Measurements from ENCODE around the gene DIPK1B.

DIPK1B gene

DNA sequence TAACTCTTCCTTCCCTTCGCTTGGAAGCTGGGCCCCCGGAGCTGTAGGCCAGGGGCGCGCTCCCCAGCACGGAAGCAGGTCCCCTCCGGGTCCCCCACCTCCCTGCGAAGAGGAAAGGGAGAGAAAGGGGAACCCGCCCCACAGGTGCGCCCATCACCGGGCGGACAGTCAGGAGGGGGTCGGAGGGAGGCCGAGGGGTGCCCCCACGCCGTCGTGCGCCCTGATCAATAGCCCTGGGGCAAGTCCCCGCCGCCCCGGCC is 25.9 kb upstream of the DIPK1B start:
- FAIRE-seq (no peak), DNase-seq (ENCODE audit: insufficient read length, low spot score) (no peak)
- TF ChIP-seq SPI1 (IDR thresholded peaks at IDR 0.05; ENCODE audit: low read depth, low read length) (0 out of 2 replicates have a peak, but pooled peaks have one; percentile 3), TAF1 (IDR thresholded peaks at IDR 0.05; ENCODE audit: low read depth, low read length) (no peak)

DNA sequence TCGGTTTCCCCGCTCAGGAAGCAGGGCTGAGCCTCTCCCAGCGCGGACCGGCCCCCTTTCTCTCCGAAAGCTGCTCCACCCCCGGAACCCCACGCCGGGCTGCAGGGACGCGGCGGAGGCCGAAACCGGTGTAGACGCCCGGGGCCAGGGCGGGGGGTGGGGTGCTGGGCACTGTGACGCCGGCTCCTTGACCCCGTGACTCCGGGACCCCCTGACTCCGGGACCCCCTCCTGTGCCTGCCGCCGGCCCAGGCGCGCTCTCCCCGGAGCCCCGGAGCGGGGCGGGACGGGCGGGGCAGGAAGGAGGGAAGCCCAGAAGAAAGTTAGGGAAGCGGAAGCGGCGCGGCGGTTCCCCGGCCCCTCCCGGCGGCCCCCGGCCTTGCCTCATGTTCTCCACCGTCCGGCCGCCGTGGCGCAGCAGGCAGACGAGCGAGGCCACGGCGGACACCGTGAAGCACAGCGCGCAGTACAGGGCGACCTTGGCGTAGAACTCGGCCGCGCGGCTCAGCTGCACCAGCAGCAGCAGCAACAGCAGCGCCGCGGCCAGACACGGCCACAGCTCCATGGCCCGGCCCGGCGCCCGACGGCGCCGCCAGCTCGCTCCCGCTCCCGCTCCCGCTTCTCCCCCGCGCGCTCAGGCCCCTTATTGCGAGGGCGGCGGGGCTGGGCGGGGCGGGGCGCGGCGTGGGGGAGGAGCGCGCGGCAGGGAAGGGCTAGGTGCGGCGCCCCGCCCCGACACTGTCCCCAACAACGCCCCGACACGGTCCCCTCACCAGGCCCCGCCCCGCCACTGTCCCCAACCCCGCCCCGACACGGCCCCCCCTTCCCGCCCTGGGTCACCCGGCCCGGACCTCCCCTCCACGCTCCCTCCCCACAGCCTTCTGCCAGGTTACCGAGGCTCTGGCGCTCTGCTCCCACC is 25.3 kb upstream of the DIPK1B start, which contains the start of gene AGPAT2:
TSS of gene AGPAT2 (minus strand) at position 664 of the 918 bp plus-strand sequence. CDS start at position 564, 100 bp downstream.
- TF ChIP-seq POLR2A (IDR thresholded peaks at IDR 0.05; ENCODE audit: low read depth, low read length) (no peak), TAF1 (IDR thresholded peaks at IDR 0.05; ENCODE audit: low read depth, low read length) (no peak), POU2F2 (IDR thresholded peaks at IDR 0.05; ENCODE audit: low read depth, low read length) (no peak), PAX5 (IDR thresholded peaks at IDR 0.05; ENCODE audit: insufficient read depth, low read length, severe bottlenecking) (no peak), SPI1 (IDR thresholded peaks at IDR 0.05; ENCODE audit: low read depth, low read length) (no peak), POLR2AphosphoS5 (IDR thresholded peaks at IDR 0.05; ENCODE audit: low read depth, low read length) (no peak)
- FAIRE-seq (peak; percentile 51), DNase-seq (ENCODE audit: insufficient read length, low spot score) (peak; percentile 95)

DNA sequence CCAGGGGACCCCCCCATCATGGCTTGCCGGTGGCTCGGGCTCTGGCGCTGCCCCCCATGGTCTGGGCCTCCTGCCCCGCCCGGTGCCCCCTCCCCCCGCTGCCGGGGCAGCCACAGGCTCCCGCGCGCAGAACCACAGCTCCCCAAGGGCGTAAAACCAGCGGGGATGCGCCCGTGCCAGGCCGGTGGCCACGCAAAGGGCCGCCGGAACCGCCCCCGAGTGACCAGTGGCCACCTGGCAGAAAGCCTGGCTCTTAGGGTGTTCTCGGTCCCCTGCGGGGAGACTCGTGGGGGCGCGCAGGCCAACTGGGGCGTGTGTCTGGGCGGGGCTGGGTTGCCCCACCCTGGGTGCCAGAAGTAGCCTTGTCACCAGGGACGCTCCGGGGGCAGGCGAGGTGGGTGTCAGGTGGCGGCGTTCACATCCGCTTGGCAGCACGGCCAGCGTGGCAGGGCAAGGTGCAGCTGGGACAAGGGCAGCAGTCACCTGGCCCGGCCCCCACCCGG is 24.6 kb upstream of the DIPK1B start:
- no peak for FAIRE-seq
- no peak for DNase-seq (ENCODE audit: insufficient read length, low spot score)

DNA sequence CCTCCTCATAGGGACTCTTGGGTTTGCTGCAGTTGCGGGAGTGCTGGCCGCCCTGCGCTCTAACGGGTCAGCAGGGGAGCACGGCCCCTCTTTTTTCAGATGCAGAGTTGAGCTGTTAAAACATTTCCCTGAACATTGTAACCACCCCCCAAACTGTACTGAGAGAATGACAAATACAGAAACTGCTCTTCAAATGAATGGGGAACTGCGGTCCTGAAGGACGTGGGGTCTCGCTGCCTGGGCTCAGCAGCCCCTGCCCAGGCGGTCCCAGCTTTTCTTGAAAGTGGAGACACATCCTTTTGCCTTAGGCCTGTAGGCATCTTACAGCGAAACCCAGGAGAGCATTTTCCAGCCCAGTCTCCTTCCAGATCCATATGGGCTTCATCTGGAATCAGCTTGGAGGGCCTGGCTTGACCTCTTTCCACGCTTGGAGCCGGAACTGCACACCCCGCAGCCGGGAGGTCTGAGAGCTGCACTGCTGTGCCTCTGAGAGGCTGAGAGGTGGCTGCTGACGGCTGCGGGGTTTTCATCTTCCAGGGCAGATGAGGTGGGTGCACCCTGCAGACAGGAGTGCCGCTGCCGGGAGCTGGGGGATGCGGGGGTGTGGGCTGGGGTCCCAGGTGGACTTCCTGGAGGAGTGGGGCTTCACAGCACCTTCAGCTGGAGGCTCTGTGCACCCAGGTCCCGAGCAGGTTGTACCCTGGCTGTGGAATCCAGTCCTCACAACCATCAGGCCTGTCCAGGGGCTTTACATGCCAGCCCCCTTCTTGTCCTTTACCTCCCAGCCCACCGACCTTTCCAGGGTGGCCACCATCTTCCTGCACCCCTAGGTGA is 23.9 kb upstream of the DIPK1B start:
- DNase-seq (ENCODE audit: insufficient read length, low spot score): no peak
- no peak for FAIRE-seq
- no peak for TF ChIP-seq POU2F2 (IDR thresholded peaks at IDR 0.05; ENCODE audit: low read depth, low read length)
- TF ChIP-seq SPI1 (IDR thresholded peaks at IDR 0.05; ENCODE audit: low read depth, low read length): peak; percentile 86

More for the DNA sequence above, 24.6 kb upstream of the DIPK1B start:
- TF ChIP-seq POLR2AphosphoS5 (IDR thresholded peaks at IDR 0.05; ENCODE audit: low read depth, low read length): no peak
- no peak for TF ChIP-seq TAF1 (IDR thresholded peaks at IDR 0.05; ENCODE audit: low read depth, low read length)
- TF ChIP-seq POLR2A (IDR thresholded peaks at IDR 0.05; ENCODE audit: low read depth, low read length): no peak
- no peak for TF ChIP-seq POU2F2 (IDR thresholded peaks at IDR 0.05; ENCODE audit: low read depth, low read length)
- no peak for TF ChIP-seq SPI1 (IDR thresholded peaks at IDR 0.05; ENCODE audit: low read depth, low read length)
- no peak for TF ChIP-seq PAX5 (IDR thresholded peaks at IDR 0.05; ENCODE audit: insufficient read depth, low read length, severe bottlenecking)

DNA sequence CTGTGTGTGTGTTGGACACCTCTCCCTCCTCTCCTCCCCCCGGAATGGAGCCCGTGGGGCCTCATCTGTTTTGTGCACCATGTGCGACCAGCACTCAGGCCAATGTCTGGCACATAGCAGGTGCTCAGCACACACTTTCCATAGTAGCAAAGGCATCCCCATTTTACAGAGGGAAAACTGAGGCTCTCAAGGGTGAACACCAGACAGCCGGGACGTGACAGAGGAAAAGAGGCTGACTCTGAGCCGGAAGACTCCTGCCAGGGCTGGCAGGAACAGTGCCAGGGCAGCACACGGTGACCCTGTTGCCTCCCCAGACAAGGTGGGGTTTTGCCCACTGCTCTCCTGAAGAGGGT is 23.3 kb upstream of the DIPK1B start:
- FAIRE-seq (no peak), DNase-seq (ENCODE audit: insufficient read length, low spot score) (no peak)
- TF ChIP-seq PAX5 (IDR thresholded peaks at IDR 0.05; ENCODE audit: insufficient read depth, low read length, severe bottlenecking) (no peak), POLR2A (IDR thresholded peaks at IDR 0.05; ENCODE audit: low read depth, low read length) (no peak), POU2F2 (IDR thresholded peaks at IDR 0.05; ENCODE audit: low read depth, low read length) (no peak), POLR2AphosphoS5 (IDR thresholded peaks at IDR 0.05; ENCODE audit: low read depth, low read length) (no peak), SPI1 (IDR thresholded peaks at IDR 0.05; ENCODE audit: low read depth, low read length) (no peak), TAF1 (IDR thresholded peaks at IDR 0.05; ENCODE audit: low read depth, low read length) (no peak)

DNA sequence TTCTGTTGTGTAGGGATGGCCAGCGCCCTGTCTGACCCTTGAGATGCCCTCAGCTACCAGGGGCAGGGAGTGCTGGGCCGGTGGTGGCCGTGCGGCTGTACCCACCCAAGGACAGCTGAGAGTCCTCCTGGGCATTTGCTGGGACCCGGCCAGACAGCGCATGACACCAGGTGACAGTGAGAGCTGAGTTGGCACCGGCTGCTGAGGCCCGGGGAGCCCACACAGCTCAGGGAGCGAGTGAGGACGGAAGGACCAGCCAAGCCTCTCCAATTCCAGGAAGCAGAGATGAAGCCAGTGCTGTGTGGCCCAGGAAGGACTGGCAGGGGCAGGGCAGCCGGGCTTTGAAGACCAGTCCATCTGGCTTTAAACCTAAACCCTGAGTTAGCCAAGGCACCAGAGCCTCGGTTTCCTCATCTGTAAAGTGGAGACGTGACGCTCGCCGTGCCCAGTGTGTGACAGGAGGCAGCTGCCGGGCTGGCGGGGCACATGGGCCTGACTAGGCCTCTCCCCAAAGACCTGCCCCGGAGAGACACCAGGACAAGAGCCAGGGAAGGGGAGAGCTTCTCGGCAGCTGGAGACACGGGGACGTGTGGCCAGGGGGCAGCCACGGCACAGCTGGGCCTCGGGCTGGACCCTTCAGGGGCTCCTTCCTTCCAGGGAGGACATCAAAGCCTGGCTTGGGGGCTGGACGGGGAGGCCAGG is 22.1 kb upstream of the DIPK1B start:
- DNase-seq (ENCODE audit: insufficient read length, low spot score) (no peak), FAIRE-seq (no peak)
- TF ChIP-seq POLR2AphosphoS5 (IDR thresholded peaks at IDR 0.05; ENCODE audit: low read depth, low read length) (no peak), PAX5 (IDR thresholded peaks at IDR 0.05; ENCODE audit: insufficient read depth, low read length, severe bottlenecking) (no peak), POU2F2 (IDR thresholded peaks at IDR 0.05; ENCODE audit: low read depth, low read length) (no peak), SPI1 (IDR thresholded peaks at IDR 0.05; ENCODE audit: low read depth, low read length) (no peak)

DNA sequence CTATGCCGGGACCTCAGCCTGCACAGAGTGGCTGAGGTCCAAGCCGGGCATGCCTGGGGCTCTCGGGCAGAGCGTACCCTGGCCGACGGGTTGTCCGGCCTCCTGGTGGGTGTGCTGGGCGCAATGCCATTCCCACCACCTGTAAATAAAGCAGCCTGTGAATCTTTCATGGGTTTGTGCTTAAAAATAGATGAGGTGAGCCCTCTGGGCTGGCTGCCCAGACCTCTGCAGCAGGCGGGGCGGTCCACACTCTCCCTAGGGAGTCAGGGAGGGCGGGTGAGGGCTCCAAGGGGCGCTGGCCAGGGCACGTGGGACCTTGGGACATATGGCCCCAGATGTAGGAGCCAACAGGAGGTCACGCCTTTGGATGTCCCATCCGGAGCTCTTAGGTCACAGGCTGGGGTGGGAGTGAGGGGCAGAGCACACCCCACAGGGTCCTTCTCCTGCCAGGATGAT is 21.5 kb upstream of the DIPK1B start:
- FAIRE-seq (no peak), DNase-seq (ENCODE audit: insufficient read length, low spot score) (no peak)
- TF ChIP-seq POLR2AphosphoS5 (IDR thresholded peaks at IDR 0.05; ENCODE audit: low read depth, low read length) (no peak), TAF1 (IDR thresholded peaks at IDR 0.05; ENCODE audit: low read depth, low read length) (no peak), PAX5 (IDR thresholded peaks at IDR 0.05; ENCODE audit: insufficient read depth, low read length, severe bottlenecking) (no peak), SPI1 (IDR thresholded peaks at IDR 0.05; ENCODE audit: low read depth, low read length) (no peak), POLR2A (IDR thresholded peaks at IDR 0.05; ENCODE audit: low read depth, low read length) (no peak), POU2F2 (IDR thresholded peaks at IDR 0.05; ENCODE audit: low read depth, low read length) (no peak)

DNA sequence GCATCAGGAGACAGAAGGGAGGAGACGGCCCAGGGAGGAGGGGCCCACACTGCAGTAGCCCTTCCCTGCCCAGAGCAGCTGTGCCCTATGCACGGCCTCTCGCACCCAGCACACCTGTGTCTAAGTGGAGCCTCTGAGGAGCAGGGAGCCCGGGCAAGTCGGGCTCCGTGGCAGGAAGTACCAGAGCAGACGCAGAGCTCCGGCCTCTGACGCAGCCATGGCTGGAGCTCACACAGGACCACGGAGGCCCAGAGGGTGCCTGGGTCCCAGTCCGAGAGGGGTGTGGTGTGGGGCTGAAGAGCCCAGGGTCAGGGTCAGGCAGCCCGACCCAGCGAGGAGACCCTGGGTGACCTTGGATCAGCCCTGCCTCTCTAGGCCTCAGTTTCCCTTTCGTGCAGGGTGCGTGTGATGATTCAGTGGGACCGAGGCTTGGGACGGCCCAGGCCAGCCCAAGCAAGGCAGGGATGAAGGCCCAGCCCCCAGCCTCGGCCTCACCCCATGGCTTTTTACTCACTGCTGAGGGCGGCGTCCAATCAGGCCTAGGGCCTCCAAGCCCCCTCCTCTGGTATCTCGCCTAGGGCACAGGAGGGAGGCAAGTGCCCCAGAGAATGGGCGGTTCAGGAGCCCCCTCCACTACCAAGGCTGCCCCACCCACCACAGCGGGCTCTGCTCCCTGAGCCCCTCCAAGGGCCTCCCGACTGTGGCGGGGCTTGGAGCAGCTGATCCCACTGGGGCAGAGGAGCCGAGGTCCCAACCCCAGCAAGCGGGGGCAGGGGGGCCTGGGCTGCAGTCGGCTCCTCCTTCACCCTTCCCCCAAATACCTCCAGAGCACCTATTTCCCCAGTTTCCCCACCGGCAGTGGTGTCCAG is 20.8 kb upstream of the DIPK1B start:
- FAIRE-seq (no peak), DNase-seq (ENCODE audit: insufficient read length, low spot score) (no peak)
- TF ChIP-seq SPI1 (IDR thresholded peaks at IDR 0.05; ENCODE audit: low read depth, low read length) (no peak), POLR2AphosphoS5 (IDR thresholded peaks at IDR 0.05; ENCODE audit: low read depth, low read length) (no peak), POU2F2 (IDR thresholded peaks at IDR 0.05; ENCODE audit: low read depth, low read length) (no peak)

Data from GM12891 (cell line).